T-helper 17 cell (primary cell): ENCODE results near the gene ADSL. TPM values are rescaled to one million over a fixed set of nuclear protein-coding genes. Genes with fewer than 3 reads are reported as not detected.
A peak's percentile ranks its signal among the peaks of the same experiment; 100 is the strongest.

Experiments used
- ATAC-seq: fragments of 150-1000 bp; cut with Tn5 transposase; 2 replicates; pipeline ENCODE4 v1.10.0; 2021; ENCODE audit warnings: mild to moderate bottlenecking, moderate library complexity
- DNase-seq, 3 donors: peaks; one replicate each; pipeline versions ENCODE4 v3.0.0 to v3.0.0-alpha.2; 2020 to 2021
- H3K9me3 ChIP-seq: one replicate; pipeline ENCODE4 v1.7.0; 2013; ENCODE audit warnings: low read length, mild to moderate bottlenecking; ENCODE audit not compliant: control insufficient read depth, poor library complexity, severe bottlenecking
- H3K27ac Mint-ChIP-seq: one replicate; pipeline ENCODE4 v1.8.0; 2022; ENCODE audit warnings: mild to moderate bottlenecking, moderate library complexity, mixed read lengths
- H3K27me3 Mint-ChIP-seq: one replicate; pipeline ENCODE4 v1.8.0; 2022; ENCODE audit warnings: mixed read lengths
- H3K36me3 Mint-ChIP-seq: one replicate; pipeline ENCODE4 v1.8.0; 2022; ENCODE audit warnings: low read depth, mixed read lengths
- H3K4me1 Mint-ChIP-seq: one replicate; pipeline ENCODE4 v1.8.0; 2022; ENCODE audit warnings: mild to moderate bottlenecking, mixed read lengths
- H3K4me3 Mint-ChIP-seq: one replicate; pipeline ENCODE4 v1.8.0; 2022; ENCODE audit warnings: mild to moderate bottlenecking, moderate library complexity, mixed read lengths
- total RNA-seq, 4 donors: library from RNA in 2 of 4; stranded (reverse) in 2 of 4; gene quantifications; one replicate each; pipeline ENCODE4 v1.2.3 and lab custom pipeline; 2022 to 2026

ADSL gene
- total RNA-seq, 2 donors from 2014 or later = 59.2 to 67.5 TPM

DNA sequence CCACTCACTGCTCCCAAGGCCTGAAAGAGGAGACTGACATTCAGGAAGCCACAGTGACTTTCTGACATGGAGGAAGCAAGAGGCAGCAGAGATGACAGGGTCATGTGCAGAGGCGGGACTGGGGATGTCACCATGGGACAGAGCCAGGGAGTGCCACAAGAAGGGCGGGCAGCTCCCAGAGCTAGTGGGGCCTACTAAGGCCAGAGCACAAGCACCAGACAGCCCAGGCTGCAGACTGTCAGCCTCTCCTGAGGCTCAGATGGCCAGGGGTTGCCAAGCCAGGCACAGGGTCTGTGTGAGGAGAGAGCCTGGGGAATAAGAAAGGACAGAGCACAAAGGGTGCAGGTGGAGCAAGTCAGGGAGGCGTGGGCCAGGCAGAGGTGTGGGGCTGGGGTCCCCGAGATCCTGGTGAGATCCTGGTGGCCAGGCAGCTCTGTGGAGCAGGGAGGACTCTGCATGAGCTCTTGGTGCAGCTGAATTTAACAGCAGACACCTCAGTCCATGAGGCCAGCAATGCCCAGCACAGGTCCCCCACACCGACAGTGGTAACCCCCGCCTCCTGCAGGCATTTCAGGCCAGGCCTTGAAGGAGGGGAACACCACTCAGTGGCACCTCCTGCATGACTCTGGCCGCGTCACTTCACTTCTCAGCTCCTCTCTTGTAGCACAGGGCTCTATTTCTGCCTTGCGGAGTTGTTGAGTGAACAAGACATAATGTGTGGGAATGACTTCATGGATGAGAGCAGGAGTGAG is 76.4 kb downstream of the ADSL start:
- peak overlapping the region; percentile 85 for H3K27ac Mint-ChIP-seq
- H3K9me3 ChIP-seq = no peaks in the 10 kb centered on the region
- DNase-seq (no peak), ATAC-seq (no peak)
- no peaks in the 10 kb centered on the region for H3K27me3 Mint-ChIP-seq
- H3K4me1 Mint-ChIP-seq = peaks cover 31% of the 10 kb centered on the region
- H3K4me3 Mint-ChIP-seq = no peak overlapping the region
- peaks cover 18% of the 10 kb centered on the region for H3K36me3 Mint-ChIP-seq

DNA sequence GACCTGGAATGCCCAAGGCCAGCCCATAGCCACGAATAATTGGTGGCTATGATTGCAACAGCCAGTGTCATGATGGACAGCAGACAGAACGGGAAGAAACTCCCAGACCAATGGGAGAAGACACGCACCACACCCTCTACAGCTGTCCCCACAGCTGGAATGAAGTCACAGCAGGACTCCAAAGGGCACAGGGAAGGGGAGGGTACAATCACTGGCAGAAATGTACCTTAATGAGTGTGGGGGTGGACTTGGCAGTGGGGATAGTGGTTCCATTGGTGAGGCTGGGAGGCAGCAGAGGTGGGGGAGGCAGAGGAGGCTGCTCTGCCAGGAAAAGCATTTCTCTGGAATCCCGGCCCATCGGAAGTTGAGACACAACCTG is 77.0 kb downstream of the ADSL start:
- Mint-ChIP-seq H3K27me3 (no peaks in the 10 kb centered on the region), H3K4me1 (peaks cover 31% of the 10 kb centered on the region), H3K27ac (peak overlapping the region; percentile 54), H3K36me3 (peaks cover 18% of the 10 kb centered on the region), H3K4me3 (no peak overlapping the region)
- ATAC-seq = no peak
- no peak for DNase-seq
- H3K9me3 ChIP-seq = no peaks in the 10 kb centered on the region

DNA sequence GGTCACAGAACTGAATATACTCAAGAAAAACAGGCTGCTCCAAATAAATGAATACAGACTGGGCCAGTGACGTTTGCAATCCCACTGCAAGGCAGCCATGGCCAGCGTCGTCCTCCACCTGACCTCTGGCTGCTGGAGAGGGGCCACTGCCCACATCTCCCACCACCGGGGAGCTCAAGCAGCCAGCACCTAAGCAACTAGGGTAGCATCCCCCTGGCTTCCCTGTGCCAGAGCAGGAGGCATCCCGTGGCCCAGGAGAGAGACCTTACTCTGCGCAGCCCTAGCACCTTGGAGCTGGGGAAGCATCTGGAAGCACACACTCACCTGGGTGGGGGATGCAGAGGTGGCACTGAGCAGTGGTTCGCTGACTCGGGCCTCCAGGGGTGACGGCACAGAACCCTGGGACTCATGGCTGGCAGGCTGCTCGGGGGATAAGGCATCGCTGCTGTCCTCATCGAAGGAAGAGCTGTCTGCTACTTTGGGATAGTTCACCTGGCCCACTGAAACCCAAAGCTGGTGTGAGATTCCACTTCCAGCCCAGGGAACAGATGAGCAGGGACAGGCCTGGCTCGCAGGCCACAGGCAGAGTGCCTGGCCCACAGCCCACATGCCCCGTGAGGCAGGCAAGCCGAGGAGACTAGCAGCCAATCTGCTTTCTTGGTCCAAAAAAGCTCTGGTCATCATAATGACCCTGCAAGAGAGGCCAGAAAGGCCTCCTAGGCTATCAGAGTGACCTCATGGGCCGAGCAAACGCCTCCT is 77.8 kb downstream of the ADSL start:
- no peaks in the 10 kb centered on the region for H3K9me3 ChIP-seq
- Mint-ChIP-seq H3K4me1 (peaks cover 35% of the 10 kb centered on the region), H3K27ac (peak overlapping the region; percentile 27), H3K27me3 (no peaks in the 10 kb centered on the region), H3K36me3 (peaks cover 21% of the 10 kb centered on the region), H3K4me3 (no peak overlapping the region)
- DNase-seq (no peak), ATAC-seq (no peak)

DNA sequence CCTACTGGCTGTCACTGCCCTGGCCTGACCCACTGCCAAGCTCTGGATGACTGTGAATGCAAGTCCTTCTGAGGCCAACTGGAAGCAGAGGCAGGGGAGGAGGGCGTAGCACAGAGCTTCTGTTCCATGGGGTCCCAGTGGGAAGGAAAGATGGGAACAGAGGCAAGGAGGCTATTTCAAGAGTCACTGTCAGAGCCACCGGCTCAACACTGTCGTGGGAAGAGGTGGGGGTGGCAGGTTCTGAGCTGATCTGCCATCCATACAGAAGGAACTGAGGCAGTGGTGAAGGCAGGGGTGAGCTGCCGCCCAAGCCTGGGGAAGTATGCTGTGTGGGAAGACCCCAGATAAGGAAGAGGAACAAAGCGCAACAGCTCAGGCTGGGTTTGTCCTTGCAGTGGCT is 78.8 kb downstream of the ADSL start:
- Mint-ChIP-seq H3K27me3 (no peaks in the 10 kb centered on the region), H3K4me1 (peaks cover 40% of the 10 kb centered on the region), H3K27ac (peak overlapping the region; percentile 27), H3K4me3 (no peak overlapping the region), H3K36me3 (peaks cover 24% of the 10 kb centered on the region)
- no peak for ATAC-seq
- DNase-seq = no peak
- H3K9me3 ChIP-seq = no peaks in the 10 kb centered on the region

DNA sequence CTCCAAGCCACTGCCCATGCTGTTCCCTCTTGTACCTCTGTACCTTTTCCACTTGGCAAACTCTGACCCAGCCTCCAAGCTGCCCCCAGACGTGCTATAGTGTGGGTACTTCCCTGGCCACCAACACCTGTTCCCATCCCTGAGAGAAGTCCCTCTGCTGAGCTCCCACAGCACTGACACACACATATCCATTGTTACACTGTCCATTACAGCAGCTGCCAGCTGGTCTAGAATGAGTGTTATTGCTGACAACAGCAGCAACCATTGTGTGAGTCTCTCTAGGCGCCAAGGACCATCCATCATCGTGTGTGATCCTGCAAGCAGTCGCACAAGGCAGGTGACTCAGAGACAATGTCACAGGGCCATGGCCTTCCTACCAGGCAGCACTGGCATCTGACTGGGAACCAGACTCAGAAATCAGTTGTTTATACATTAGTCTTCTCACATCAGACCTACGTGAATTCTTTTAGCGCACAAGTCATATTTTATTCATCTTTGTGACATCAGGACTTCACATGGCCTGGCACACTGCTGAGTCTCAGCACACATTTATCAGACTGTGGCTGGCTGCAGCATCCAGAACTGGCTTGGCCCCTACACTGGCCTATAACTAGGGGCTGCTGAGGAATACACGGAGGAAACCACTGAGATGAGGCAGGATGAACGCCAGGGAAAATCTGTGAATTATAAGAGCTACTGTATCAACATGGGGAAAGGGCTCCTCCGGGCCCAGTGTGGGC is 80.5 kb downstream of the ADSL start:
- Mint-ChIP-seq H3K36me3 (peaks cover 20% of the 10 kb centered on the region), H3K4me3 (no peak overlapping the region), H3K27me3 (no peaks in the 10 kb centered on the region), H3K27ac (peak overlapping the region; percentile 89), H3K4me1 (peaks cover 38% of the 10 kb centered on the region)
- ATAC-seq (no peak), DNase-seq (no peak)
- H3K9me3 ChIP-seq = no peaks in the 10 kb centered on the region

DNA sequence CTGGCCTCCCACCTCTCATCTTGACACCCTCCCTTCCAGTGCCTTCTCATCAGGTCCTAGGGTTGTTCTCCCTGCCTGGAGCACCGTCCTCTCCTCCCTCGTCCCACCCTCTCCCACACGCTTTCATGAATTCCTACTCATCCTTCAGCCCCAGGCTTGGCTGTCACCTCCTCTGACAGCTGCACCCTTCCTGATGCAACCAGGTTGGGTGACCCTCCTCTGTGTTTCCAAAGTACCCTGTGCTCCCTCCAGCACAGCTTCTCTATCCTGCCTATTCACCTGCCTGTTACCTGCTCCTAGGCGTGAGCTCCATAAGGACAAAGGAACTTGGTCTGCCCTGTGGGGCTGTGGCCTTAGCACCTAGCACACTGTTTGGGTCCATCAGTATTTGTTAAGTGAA is 82.5 kb downstream of the ADSL start:
- Mint-ChIP-seq H3K27me3 (no peaks in the 10 kb centered on the region), H3K36me3 (peaks cover 10% of the 10 kb centered on the region), H3K4me1 (peaks cover 26% of the 10 kb centered on the region), H3K27ac (peak overlapping the region; percentile 85), H3K4me3 (no peak overlapping the region)
- no peaks in the 10 kb centered on the region for H3K9me3 ChIP-seq
- DNase-seq (no peak), ATAC-seq (no peak)

DNA sequence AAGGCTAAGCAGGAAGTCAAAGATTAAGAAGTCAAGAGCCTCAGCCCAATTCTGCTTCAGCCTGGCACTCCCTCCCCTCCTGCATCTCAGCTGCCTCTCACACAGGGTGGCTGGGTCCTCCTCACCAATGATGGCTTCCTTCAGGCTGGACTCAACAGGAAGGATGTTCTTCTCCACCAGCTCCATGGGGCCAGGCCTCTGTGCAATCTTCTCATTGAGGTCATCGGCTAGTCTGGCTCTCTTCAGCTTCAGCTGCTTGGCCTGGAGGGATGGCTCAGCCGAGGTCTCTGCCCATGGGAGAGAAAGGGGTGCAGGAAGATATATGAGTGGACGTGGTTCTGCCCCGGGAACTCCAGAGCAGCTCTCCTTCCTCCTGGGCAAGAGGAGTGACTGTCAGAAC is 83.2 kb downstream of the ADSL start:
- no peak for DNase-seq
- Mint-ChIP-seq H3K27me3 (no peaks in the 10 kb centered on the region), H3K4me3 (no peak overlapping the region), H3K27ac (peak overlapping the region; percentile 85), H3K36me3 (peaks cover 10% of the 10 kb centered on the region), H3K4me1 (peaks cover 28% of the 10 kb centered on the region)
- no peaks in the 10 kb centered on the region for H3K9me3 ChIP-seq
- ATAC-seq = no peak

DNA sequence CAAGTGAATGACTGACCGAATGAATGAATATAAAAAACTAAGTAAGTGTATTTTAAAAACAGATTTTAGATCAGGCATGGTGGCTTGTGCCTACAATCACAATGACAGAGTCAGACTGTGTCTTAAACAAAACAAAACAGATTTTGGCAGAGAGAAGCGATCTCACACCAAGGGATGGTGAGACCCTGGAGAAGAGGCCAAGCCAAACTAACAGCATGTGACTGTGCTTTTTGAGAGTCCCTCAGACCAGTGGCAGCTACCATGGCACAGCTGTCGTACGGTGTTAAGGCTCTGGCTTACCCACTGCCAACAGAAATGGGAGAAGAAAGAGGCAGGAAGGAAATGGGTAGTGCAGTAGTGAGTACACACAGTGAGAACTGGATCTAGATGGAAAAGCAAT is 84.7 kb downstream of the ADSL start:
- Mint-ChIP-seq H3K27me3 (no peaks in the 10 kb centered on the region), H3K4me1 (peaks cover 21% of the 10 kb centered on the region), H3K27ac (peak overlapping the region; percentile 67), H3K36me3 (peaks cover 10% of the 10 kb centered on the region), H3K4me3 (no peak overlapping the region)
- H3K9me3 ChIP-seq = no peaks in the 10 kb centered on the region
- ATAC-seq (no peak), DNase-seq (no peak)

DNA sequence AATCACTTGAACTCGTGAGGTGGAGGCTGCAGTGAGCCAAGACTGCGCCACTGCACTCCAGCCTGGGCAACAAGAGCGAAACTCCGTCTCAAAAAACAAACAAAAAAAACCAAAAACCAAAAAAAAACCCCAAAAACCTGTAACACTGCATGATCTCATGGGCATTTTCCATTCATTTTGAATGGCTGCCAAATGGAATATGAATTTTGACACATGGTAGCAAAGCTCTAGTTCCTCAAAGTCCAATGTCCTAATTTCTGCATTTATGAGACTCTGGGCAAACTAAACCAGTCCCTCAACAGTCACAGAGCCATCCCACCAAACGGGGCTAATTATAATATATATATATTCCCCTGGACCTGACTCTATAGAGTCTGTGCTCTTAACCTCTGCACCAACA is 85.9 kb downstream of the ADSL start:
- Mint-ChIP-seq H3K27me3 (no peaks in the 10 kb centered on the region), H3K36me3 (peaks cover 7% of the 10 kb centered on the region), H3K27ac (peak overlapping the region; percentile 67), H3K4me3 (no peak overlapping the region), H3K4me1 (peaks cover 23% of the 10 kb centered on the region)
- DNase-seq (no peak), ATAC-seq (no peak)
- no peaks in the 10 kb centered on the region for H3K9me3 ChIP-seq

DNA sequence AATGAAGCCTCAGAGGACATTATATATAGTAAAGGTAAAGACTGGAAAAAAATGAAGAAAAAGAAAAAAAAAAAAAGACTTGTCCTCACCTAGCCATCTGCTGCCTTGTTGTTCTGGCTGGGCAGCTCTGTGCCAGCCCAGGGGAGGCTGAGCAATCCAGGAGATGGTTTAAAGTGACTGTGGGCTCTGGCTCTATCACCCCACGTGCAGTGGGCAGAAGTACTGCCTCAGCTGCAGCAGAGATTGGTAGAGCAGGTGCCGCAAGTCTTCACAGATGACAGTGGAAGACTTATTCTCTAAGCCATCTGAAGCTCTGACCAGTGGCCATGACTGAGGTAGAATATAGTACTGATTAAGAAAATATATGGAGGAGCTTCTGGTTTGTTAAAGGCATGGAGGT is 86.3 kb downstream of the ADSL start:
- Mint-ChIP-seq H3K4me1 (peaks cover 24% of the 10 kb centered on the region), H3K4me3 (no peak overlapping the region), H3K27me3 (no peaks in the 10 kb centered on the region), H3K36me3 (peaks cover 7% of the 10 kb centered on the region), H3K27ac (no peak overlapping the region)
- no peak for ATAC-seq
- DNase-seq = no peak
- H3K9me3 ChIP-seq = no peaks in the 10 kb centered on the region

DNA sequence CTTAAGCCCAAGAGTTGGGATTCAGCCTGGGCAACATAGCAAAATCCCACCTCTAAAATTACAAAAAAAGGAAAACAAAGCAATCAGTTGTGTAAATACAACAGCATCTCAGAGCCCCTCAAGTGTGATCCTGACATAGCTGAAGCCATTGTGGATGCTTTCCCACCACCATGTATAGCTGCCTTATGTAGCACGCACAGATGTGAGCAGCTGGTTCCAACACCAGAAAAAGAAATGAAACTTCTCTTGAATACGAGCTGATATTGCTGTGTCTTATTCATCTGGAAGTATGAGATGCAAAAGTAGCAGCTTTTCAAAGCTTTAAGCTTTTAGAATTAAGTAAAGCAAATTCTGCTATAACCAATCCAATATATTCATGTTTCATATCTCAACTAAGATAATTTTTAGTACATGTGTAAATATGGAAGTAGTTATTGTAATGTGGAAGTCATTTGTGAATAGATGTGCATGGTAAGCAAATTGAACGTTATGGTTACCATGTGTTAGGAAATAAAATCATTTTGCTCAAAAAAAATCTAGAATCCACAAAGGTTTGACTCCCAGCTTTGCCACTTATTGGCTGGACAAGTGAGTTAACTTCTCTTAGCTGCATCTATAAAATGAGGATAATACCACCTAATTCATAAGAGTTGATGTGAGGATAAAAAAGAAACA is 87.3 kb downstream of the ADSL start:
- Mint-ChIP-seq H3K27me3 (no peaks in the 10 kb centered on the region), H3K4me1 (peaks cover 25% of the 10 kb centered on the region), H3K27ac (no peak overlapping the region), H3K4me3 (no peak overlapping the region), H3K36me3 (peaks cover 7% of the 10 kb centered on the region)
- H3K9me3 ChIP-seq = no peaks in the 10 kb centered on the region
- DNase-seq (no peak), ATAC-seq (no peak)

DNA sequence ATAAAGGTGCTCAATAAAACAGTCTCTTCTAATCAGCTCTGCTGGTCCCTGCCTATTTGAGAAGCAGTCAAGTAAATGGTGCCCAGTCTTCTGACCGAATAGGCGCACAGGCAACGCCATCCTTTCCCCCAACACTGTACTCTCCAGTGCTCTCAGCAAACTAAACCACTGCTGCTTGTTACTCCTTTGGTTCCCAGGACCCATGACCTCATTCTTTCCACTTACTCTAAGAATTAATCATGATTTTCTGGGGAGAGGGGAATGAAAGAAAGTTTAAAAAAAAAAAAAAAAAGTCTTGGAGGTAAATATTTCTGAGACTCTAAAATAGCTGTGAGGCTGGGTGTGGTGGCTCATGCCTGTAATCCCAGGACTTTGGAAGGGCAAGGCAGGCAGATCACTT is 87.8 kb downstream of the ADSL start:
- Mint-ChIP-seq H3K4me3 (no peak overlapping the region), H3K36me3 (peaks cover 3% of the 10 kb centered on the region), H3K27me3 (no peaks in the 10 kb centered on the region), H3K27ac (no peak overlapping the region), H3K4me1 (peaks cover 24% of the 10 kb centered on the region)
- DNase-seq (no peak), ATAC-seq (no peak)
- H3K9me3 ChIP-seq = no peaks in the 10 kb centered on the region

DNA sequence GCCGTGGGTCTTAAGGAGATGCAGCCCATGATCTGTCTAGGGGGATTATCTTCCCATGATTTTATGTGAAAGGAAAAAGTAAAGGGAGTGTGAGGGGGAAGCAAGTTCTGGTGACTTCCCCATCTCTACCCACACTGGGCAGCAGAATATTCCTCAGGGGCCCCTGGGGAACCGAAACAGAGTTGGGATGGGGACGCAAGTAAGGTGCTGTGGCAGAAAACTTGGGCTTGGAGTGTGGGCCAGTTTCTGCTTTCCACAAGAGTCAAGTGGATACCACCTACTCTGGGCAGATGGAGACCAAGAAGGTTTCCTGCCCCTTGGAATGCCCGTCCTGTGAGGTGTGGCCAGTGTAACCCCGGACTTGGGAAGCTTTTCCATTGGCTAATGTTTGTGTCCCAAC is 88.4 kb downstream of the ADSL start:
- Mint-ChIP-seq H3K36me3 (peaks cover under 1% of the 10 kb centered on the region), H3K4me1 (peaks cover 20% of the 10 kb centered on the region), H3K4me3 (no peak overlapping the region), H3K27ac (no peak overlapping the region), H3K27me3 (no peaks in the 10 kb centered on the region)
- H3K9me3 ChIP-seq = no peaks in the 10 kb centered on the region
- ATAC-seq (no peak), DNase-seq (no peak)
